ENCODE results near the gene IRF2BP1. TPM values are rescaled to one million over a fixed set of nuclear protein-coding genes. Genes with fewer than 3 reads are reported as not detected.

Gene IRF2BP1
- total and polyA plus RNA-seq, 2 donors from 2014 or later: 18.2 to 23.2 TPM

DNA sequence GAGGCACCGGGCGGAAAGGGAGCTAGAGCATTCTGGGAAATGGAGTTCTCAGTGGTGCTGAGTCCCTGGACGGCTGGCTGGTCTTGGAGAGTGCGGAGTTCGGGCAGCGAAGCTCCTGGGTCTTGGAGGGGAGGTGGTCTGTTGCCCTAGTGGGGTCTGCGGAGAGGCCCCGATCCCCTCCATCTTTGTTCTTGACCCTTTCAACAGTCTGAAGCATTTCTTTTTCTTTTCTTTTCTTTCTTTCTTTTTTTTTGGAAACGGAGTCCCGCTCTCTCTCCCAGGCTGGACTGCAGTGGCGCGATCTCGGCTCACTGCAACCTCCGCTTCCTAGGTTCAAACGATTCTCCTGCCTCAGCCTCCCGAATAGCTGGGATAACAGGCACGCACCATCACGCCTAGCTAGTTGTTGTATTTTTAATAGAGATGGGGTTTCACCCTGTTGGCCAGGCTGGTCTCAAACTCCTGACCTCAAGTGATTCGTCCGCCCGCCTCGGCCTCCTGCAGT is 22.6 kb downstream of the IRF2BP1 start:
- TF ChIP-seq, protein P1, sequence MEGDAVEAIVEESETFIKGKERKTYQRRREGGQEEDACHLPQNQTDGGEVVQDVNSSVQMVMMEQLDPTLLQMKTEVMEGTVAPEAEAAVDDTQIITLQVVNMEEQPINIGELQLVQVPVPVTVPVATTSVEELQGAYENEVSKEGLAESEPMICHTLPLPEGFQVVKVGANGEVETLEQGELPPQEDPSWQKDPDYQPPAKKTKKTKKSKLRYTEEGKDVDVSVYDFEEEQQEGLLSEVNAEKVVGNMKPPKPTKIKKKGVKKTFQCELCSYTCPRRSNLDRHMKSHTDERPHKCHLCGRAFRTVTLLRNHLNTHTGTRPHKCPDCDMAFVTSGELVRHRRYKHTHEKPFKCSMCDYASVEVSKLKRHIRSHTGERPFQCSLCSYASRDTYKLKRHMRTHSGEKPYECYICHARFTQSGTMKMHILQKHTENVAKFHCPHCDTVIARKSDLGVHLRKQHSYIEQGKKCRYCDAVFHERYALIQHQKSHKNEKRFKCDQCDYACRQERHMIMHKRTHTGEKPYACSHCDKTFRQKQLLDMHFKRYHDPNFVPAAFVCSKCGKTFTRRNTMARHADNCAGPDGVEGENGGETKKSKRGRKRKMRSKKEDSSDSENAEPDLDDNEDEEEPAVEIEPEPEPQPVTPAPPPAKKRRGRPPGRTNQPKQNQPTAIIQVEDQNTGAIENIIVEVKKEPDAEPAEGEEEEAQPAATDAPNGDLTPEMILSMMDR (IDR thresholded peaks at IDR 0.05; ENCODE audit: borderline replicate concordance, extremely low read depth, insufficient read depth): no peak
- no peak overlapping the region for H3K9ac ChIP-seq (ENCODE audit: low read length in 3 of 3)
- no peaks in the 10 kb centered on the region for H3K36me3 ChIP-seq (ENCODE audit: control insufficient read depth in 2 of 3, insufficient read depth in 3 of 3, low read length in 3 of 3)
- DNase-seq (no peak), FAIRE-seq (no peak)
- intact Hi-C loops (cut with DNase I): no loop called here
- H3K27me3 ChIP-seq (ENCODE audit: control insufficient read depth, insufficient read depth, low read length): peaks cover 16% of the 10 kb centered on the region
- no peak overlapping the region for H3K27ac ChIP-seq (ENCODE audit: low read depth in 2 of 2, low read length in 2 of 2)
- H3K4me3 ChIP-seq (ENCODE audit: low read length in 3 of 3): peak overlapping the region in 2 of 3 donors; percentile 66 to 78
- H3K4me1 ChIP-seq (ENCODE audit: control insufficient read depth in 2 of 3, insufficient read depth in 2 of 3, low read depth in 1 of 3, low read length in 3 of 3): peaks cover 0 to 10% (median 0%) of the 10 kb centered on the region in 3 donors
- H3K9me3 ChIP-seq (ENCODE audit: control insufficient read depth in 2 of 3, insufficient read depth in 1 of 3, low read length in 3 of 3): no peaks in the 10 kb centered on the region

DNA sequence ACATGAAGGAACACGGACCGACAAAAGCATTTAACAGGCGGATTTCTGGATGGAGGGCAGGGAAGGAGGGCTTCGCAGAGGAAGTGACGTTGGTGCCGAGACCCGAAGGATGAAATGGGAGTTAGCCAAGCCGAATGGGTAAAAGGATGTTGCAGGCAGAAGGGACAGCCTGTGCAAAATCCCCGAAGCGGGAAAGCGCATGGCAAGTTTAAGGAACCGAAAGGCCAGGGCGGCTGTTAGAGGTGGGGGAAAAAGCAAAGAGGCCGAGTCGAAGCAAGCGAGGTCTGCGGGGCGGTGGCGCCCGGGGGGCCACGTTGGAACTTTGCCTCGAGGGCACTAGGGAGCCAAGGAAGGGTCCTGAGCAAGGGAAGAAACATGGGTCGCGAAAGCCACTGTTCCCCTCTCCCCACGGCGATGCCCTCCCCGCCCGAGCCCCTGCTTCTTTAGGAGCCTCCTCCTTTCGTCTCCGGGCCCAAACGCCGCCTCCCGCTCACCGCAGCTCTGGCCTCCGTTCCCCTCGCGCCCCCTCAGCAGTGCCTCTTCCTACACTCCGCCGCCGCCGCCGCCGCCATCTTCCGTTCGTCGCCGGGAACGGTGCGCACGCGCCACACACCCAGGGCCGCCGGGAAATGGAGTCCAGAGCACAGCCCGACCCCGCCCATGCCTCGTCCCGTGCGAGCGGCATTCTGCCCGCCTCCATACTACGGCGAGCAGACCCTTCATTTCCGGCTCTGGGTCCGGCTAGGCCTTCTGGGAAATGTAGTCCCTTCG is 23.2 kb downstream of the IRF2BP1 start, which contains the start of gene SYMPK:
TSS of gene SYMPK (minus strand) at position 584 of the 771 bp plus-strand sequence. CDS start 8,652 bp downstream, outside the sequence.
- intact Hi-C loops (cut with DNase I): no loop called here
- Histone ChIP-seq H3K9ac (ENCODE audit: low read length in 3 of 3) (peak within 1 kb of the TSS; percentile 65 to 99 (median 90)), H3K9me3 (ENCODE audit: control insufficient read depth in 2 of 3, insufficient read depth in 1 of 3, low read length in 3 of 3) (no peaks in the 10 kb centered on the region), H3K36me3 (ENCODE audit: control insufficient read depth in 2 of 3, insufficient read depth in 3 of 3, low read length in 3 of 3) (no peaks in the 10 kb centered on the region), H3K4me3 (ENCODE audit: low read length in 3 of 3) (peak within 1 kb of the TSS; percentile 89 to 100 (median 90)), H3K27me3 (ENCODE audit: control insufficient read depth, insufficient read depth, low read length) (peaks cover 16% of the 10 kb centered on the region), H3K4me1 (ENCODE audit: control insufficient read depth in 2 of 3, insufficient read depth in 2 of 3, low read depth in 1 of 3, low read length in 3 of 3) (peaks cover 0 to 10% (median 0%) of the 10 kb centered on the region in 3 donors), H3K27ac (ENCODE audit: low read depth in 2 of 2, low read length in 2 of 2) (peak within 1 kb of the TSS; percentile 59 to 90)
- FAIRE-seq (peak; percentile 70), DNase-seq (peak; percentile 99 to 100 (median 99))
- TF ChIP-seq, protein P1 (IDR thresholded peaks at IDR 0.05; ENCODE audit: borderline replicate concordance, extremely low read depth, insufficient read depth): no peak

DNA sequence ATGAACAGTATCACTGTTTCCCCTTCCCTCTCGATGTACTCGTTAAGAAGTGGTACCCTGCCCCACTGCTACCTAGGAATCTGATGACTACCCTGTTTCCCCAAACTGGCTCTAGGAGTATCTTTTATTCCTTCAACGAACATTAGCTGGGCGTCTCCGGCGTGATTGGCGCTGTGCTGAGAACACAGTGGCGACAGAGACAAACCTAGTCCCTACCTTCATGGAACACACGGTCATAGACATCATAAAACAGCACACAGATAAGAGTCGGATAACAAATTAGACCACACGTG is 23.7 kb downstream of the IRF2BP1 start:
- Histone ChIP-seq H3K27me3 (ENCODE audit: control insufficient read depth, insufficient read depth, low read length) (peaks cover 16% of the 10 kb centered on the region), H3K36me3 (ENCODE audit: control insufficient read depth in 2 of 3, insufficient read depth in 3 of 3, low read length in 3 of 3) (no peaks in the 10 kb centered on the region), H3K4me1 (ENCODE audit: control insufficient read depth in 2 of 3, insufficient read depth in 2 of 3, low read depth in 1 of 3, low read length in 3 of 3) (peaks cover 0 to 10% (median 0%) of the 10 kb centered on the region in 3 donors), H3K9ac (ENCODE audit: low read length in 3 of 3) (peak overlapping the region; percentile 65 to 99 (median 90)), H3K9me3 (ENCODE audit: control insufficient read depth in 2 of 3, insufficient read depth in 1 of 3, low read length in 3 of 3) (no peaks in the 10 kb centered on the region), H3K27ac (ENCODE audit: low read depth in 2 of 2, low read length in 2 of 2) (peak overlapping the region; percentile 59 to 90), H3K4me3 (ENCODE audit: low read length in 3 of 3) (peak overlapping the region; percentile 89 to 100 (median 90))
- intact Hi-C loops (cut with DNase I): no loop called here
- TF ChIP-seq, protein P1 (IDR thresholded peaks at IDR 0.05; ENCODE audit: borderline replicate concordance, extremely low read depth, insufficient read depth): no peak
- DNase-seq (no peak), FAIRE-seq (no peak)

All from kidney (tissue), 14 donors.